GM19351 (cell line): ENCODE measurements around the gene PHACTR4.
"Not testable (repeated sequence)": the region's sequence is repeated elsewhere in the genome, so short reads cannot be mapped to it uniquely, and the experiment has no call there.

Source experiments
- ATAC-seq: cut with Tn5 transposase; IDR thresholded peaks from one replicate; pipeline ENCODE4 v1.9.1; 2021; ENCODE audit warnings: mild to moderate bottlenecking, moderate library complexity; ENCODE audit not compliant: unreplicated experiment

PHACTR4 gene

GRCh38 chr1:28482138-28482537 is 112.6 kb downstream of the PHACTR4 start:
- ATAC-seq, result no peak

GRCh38 chr1:28482702-28483101 is 113.2 kb downstream of the PHACTR4 start:
- no peak for ATAC-seq

- ATAC-seq, result no peak
Observed at GRCh38 chr1:28494737-28495136, 125.2 kb downstream of the PHACTR4 start.

GRCh38 chr1:28499553-28499952 is 130.0 kb downstream of the PHACTR4 start:
- no peak for ATAC-seq

- no peak for ATAC-seq
Observed at GRCh38 chr1:28501925-28502324, 132.4 kb downstream of the PHACTR4 start.

GRCh38 chr1:28503117-28503516 is 133.6 kb downstream of the PHACTR4 start:
- no peak for ATAC-seq

GRCh38 chr1:28505406-28506187 is 136.1 kb downstream of the PHACTR4 start, which contains the start of gene RCC1:
RCC1 (plus strand) TSS chr1:28506043; CDS start chr1:28529867, 23,824 bp downstream.
- peak; percentile 73 for ATAC-seq

GRCh38 chr1:28506907-28507246 is 137.3 kb downstream of the PHACTR4 start:
- no peak for ATAC-seq

- ATAC-seq, result no peak
Observed at GRCh38 chr1:28507247-28507645, 137.7 kb downstream of the PHACTR4 start.

- no peak for ATAC-seq
Observed at GRCh38 chr1:28507646-28508434, 138.3 kb downstream of the PHACTR4 start.

- ATAC-seq, result no peak
Observed at GRCh38 chr1:28508435-28508754, 138.9 kb downstream of the PHACTR4 start.

- no peak for ATAC-seq
Observed at GRCh38 chr1:28509705-28510272, 140.2 kb downstream of the PHACTR4 start.

GRCh38 chr1:28510273-28510969 is 140.9 kb downstream of the PHACTR4 start:
- ATAC-seq, result no peak

- ATAC-seq, result no peak
Observed at GRCh38 chr1:28510970-28511440, 141.5 kb downstream of the PHACTR4 start.

- ATAC-seq, result no peak
Observed at GRCh38 chr1:28512058-28512611, 142.6 kb downstream of the PHACTR4 start.

- not testable (repeated sequence) for ATAC-seq
Observed at GRCh38 chr1:28514445-28514933, 144.9 kb downstream of the PHACTR4 start.

- ATAC-seq, result no peak
Observed at GRCh38 chr1:28516518-28516956, 147.0 kb downstream of the PHACTR4 start.

- ATAC-seq, result no peak
Observed at GRCh38 chr1:28517649-28517999, 148.1 kb downstream of the PHACTR4 start.

- ATAC-seq, result peak; percentile 73
Observed at GRCh38 chr1:28518000-28518744, 148.6 kb downstream of the PHACTR4 start.

GRCh38 chr1:28518745-28519341 is 149.3 kb downstream of the PHACTR4 start:
- peak; percentile 27 for ATAC-seq
